ENCODE measurements around the gene NXPE3.

DNA sequence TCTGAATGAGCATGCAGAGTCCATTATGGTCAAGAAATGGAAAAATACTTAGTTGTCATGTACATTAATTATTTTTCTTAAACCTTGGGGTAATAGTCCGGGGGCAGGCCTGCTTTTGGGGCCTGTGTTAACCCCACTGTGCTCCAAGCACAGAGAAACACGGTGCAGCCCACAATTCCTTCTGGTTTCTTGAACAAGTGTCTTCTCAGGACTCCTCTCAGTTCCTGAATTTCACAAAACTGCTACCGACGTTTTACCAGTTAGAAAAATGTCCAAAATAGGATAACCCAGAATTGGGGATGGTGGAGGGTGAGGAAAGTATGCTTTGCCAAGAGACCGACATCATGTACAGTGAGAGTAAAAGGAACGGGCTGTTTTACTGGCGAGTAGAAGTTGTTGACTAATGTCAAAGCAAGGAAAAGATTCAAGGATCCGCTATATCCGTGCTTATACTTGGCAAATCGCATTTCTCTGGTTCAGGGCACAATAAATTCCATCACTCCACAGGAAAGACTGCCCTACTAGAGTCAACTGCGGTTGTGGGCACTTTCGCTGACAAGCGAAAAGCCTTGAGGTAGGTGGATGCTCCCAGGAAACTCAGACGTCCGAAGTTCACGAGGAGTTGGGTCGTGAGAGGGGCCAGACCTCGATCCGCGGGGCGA, 495 bp upstream of the NXPE3 start:
- TF ChIP-seq, protein P1, sequence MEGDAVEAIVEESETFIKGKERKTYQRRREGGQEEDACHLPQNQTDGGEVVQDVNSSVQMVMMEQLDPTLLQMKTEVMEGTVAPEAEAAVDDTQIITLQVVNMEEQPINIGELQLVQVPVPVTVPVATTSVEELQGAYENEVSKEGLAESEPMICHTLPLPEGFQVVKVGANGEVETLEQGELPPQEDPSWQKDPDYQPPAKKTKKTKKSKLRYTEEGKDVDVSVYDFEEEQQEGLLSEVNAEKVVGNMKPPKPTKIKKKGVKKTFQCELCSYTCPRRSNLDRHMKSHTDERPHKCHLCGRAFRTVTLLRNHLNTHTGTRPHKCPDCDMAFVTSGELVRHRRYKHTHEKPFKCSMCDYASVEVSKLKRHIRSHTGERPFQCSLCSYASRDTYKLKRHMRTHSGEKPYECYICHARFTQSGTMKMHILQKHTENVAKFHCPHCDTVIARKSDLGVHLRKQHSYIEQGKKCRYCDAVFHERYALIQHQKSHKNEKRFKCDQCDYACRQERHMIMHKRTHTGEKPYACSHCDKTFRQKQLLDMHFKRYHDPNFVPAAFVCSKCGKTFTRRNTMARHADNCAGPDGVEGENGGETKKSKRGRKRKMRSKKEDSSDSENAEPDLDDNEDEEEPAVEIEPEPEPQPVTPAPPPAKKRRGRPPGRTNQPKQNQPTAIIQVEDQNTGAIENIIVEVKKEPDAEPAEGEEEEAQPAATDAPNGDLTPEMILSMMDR (IDR thresholded peaks at IDR 0.05 in 4 of 5, conservative IDR thresholded peaks at IDR 0.05 in 1 of 5) = no peak
- no peak for TF ChIP-seq POLR2A (IDR thresholded peaks at IDR 0.05)

Measured in gastrocnemius medialis (tissue), 4 donors.